ENCODE data around the gene PLCH1. TPM values are rescaled to one million over a fixed set of nuclear protein-coding genes. Genes with fewer than 3 reads are reported as not detected.

Gene PLCH1
- total and polyA plus RNA-seq, 2 of the 13 experiments (the other 11 are each of a cell fraction or from before 2014, with no cell fraction given): 2.0 to 3.0 TPM

GRCh38 chr3:155667988-155668387, 76.9 kb downstream of the PLCH1 start (continued):
- TF ChIP-seq KDM2A (CRISPR knock-in tag; IDR thresholded peaks at IDR 0.05; ENCODE audit: borderline replicate concordance, low read depth) (no peak), ATF4 (CRISPR knock-in tag; IDR thresholded peaks at IDR 0.05) (no peak), CEBPB (IDR thresholded peaks at IDR 0.05; ENCODE audit: borderline replicate concordance, low read depth, low read length) (no peak), ZFP36 (IDR thresholded peaks at IDR 0.05; ENCODE audit: borderline replicate concordance, low read depth, low read length, partially characterized antibody) (no peak), RORA (CRISPR knock-in tag; IDR thresholded peaks at IDR 0.05) (no peak), FOXA3 (CRISPR knock-in tag; IDR thresholded peaks at IDR 0.05) (peak; percentile 39; the same call in 1 of the 2 replicates), ZNF460 (CRISPR knock-in tag; IDR thresholded peaks at IDR 0.05; ENCODE audit: borderline replicate concordance) (no peak), HOXA3 (CRISPR knock-in tag; IDR thresholded peaks at IDR 0.05) (no peak), CCDC6 (CRISPR knock-in tag; IDR thresholded peaks at IDR 0.05) (no peak), RFX5 (IDR thresholded peaks at IDR 0.05; ENCODE audit: low read depth, low read length) (no peak), RBM22 (optimal IDR thresholded peaks at IDR 0.05; ENCODE audit: low read length) (no peak), ZNF773 (CRISPR knock-in tag; IDR thresholded peaks at IDR 0.05; ENCODE audit: borderline replicate concordance) (no peak), RFXAP (CRISPR knock-in tag; IDR thresholded peaks at IDR 0.05; ENCODE audit: borderline replicate concordance) (no peak), RELA (CRISPR knock-in tag; IDR thresholded peaks at IDR 0.05) (no peak), SPEN (CRISPR knock-in tag; IDR thresholded peaks at IDR 0.05; ENCODE audit: low read depth) (no peak), ZNF343 (CRISPR knock-in tag; IDR thresholded peaks at IDR 0.05) (no peak), ZFP62 (CRISPR knock-in tag; IDR thresholded peaks at IDR 0.05) (no peak), ZNF556 (CRISPR knock-in tag; IDR thresholded peaks at IDR 0.05; ENCODE audit: borderline replicate concordance) (no peak), GATA4 (IDR thresholded peaks at IDR 0.05; ENCODE audit: borderline replicate concordance, low read depth) (no peak), ZNF580 (CRISPR knock-in tag; IDR thresholded peaks at IDR 0.05; ENCODE audit: borderline replicate concordance, low read depth) (no peak), TRIM24 (CRISPR knock-in tag; IDR thresholded peaks at IDR 0.05) (no peak), ZNF678 (CRISPR knock-in tag; IDR thresholded peaks at IDR 0.05) (no peak), FOXP4 (CRISPR knock-in tag; IDR thresholded peaks at IDR 0.05) (peak; percentile 45; the same call in 1 of the 2 replicates), HMGXB3 (CRISPR knock-in tag; IDR thresholded peaks at IDR 0.05; ENCODE audit: borderline replicate concordance) (no peak), ZMAT3 (CRISPR knock-in tag; conservative IDR thresholded peaks at IDR 0.05) (no peak), ZNF468 (CRISPR knock-in tag; IDR thresholded peaks at IDR 0.05) (no peak)

Data from HepG2 (cell line).